Karpas-422 (cell line): ENCODE data around the gene NPC2. TPM values are rescaled to one million over a fixed set of nuclear protein-coding genes. Genes with fewer than 3 reads are reported as not detected.
A peak's percentile ranks its signal among the peaks of the same experiment; 100 is the strongest.
"Not testable (repeated sequence)": the region's sequence is repeated elsewhere in the genome, so short reads cannot be mapped to it uniquely, and the experiment has no call there.

ENCODE experiments used
- DNase-seq: peaks from one replicate; pipeline ENCODE4 v3.0.0-alpha.2; 2015
- H2AFZ ChIP-seq: fragments of 200-600 bp; sonication (generic); 2 replicates; pipeline ENCODE4 v1.6.1; 2014; ENCODE audit warnings: antibody characterized with exemption, low read length, mixed read lengths
- H3K27ac ChIP-seq: fragments of 200-600 bp; sonication (generic); 2 replicates; pipeline ENCODE4 v1.5.1; 2014; ENCODE audit warnings: mild to moderate bottlenecking, low read length, moderate library complexity
- H3K27me3 ChIP-seq: fragments of 200-600 bp; sonication (generic); 2 replicates; pipeline ENCODE4 v1.6.1; 2014; ENCODE audit warnings: low read length, mixed read lengths
- H3K36me3 ChIP-seq: fragments of 200-600 bp; sonication (generic); 2 replicates; pipeline ENCODE4 v1.6.1; 2014; ENCODE audit warnings: low read length, mixed read lengths; ENCODE audit not compliant: insufficient read depth
- H3K4me1 ChIP-seq: fragments of 200-600 bp; sonication (generic); 2 replicates; pipeline ENCODE4 v1.6.1; 2014; ENCODE audit warnings: mild to moderate bottlenecking, low read length, mixed read lengths
- H3K4me2 ChIP-seq: fragments of 200-600 bp; sonication (generic); 2 replicates; pipeline ENCODE4 v1.6.1; 2014; ENCODE audit warnings: low read length, low read depth, mild to moderate bottlenecking; ENCODE audit not compliant: poor library complexity, severe bottlenecking
- H3K4me3 ChIP-seq: fragments of 200-600 bp; sonication (generic); 2 replicates; pipeline ENCODE4 v1.5.1; 2014; ENCODE audit warnings: mild to moderate bottlenecking, antibody characterized with exemption, low read length, mixed read lengths
- H3K79me2 ChIP-seq: fragments of 200-600 bp; sonication (generic); 2 replicates; pipeline ENCODE4 v1.6.1; 2014; ENCODE audit warnings: mild to moderate bottlenecking, low read length, mixed read lengths
- H3K9ac ChIP-seq: fragments of 200-600 bp; sonication (generic); 2 replicates; pipeline ENCODE4 v1.6.0; 2014; ENCODE audit warnings: low read length
- H3K9me2 ChIP-seq: fragments of 200-600 bp; sonication (generic), shearing (Covaris generic); replicated peaks from 2 replicates; pipeline ENCODE4 v1.6.0; 2014; ENCODE audit warnings: mild to moderate bottlenecking, low read length, moderate library complexity; ENCODE audit not compliant: insufficient read depth
- H3K9me3 ChIP-seq: fragments of 300-700, 200-600 bp; sonication (generic); 2 replicates; pipeline ENCODE4 v1.6.1; 2014; ENCODE audit warnings: low read length, mixed read lengths
- H4K20me1 ChIP-seq: fragments of 200-600 bp; sonication (generic); 2 replicates; pipeline ENCODE4 v1.6.1; 2014; ENCODE audit warnings: mild to moderate bottlenecking, antibody characterized with exemption, low read length, low read depth; ENCODE audit not compliant: insufficient read depth
- total RNA-seq: library from RNA; depleted of rRNA; stranded (reverse); fragments of >200 nt; shearing (Covaris generic); gene quantifications from 2 replicates; pipeline ENCODE4 v1.2.3, GENCODE V29; 2014; ENCODE audit warnings: low replicate concordance; rRNA removed

NPC2 gene
- total RNA-seq: 113 and 120 TPM in 2 replicates

- Histone ChIP-seq H3K36me3 (peaks cover 11% of the 10 kb centered on the region; the same call in 1 of the 2 replicates), H3K9me3 (no peaks in the 10 kb centered on the region), H3K4me2 (peak within 1 kb of the TSS; percentile 100), H3K4me3 (peak within 1 kb of the TSS; percentile 91), H3K9me2 (no peaks in the 10 kb centered on the region), H3K27me3 (no peaks in the 10 kb centered on the region), H4K20me1 (peaks cover 4% of the 10 kb centered on the region; the same call in 1 of the 2 replicates), H3K79me2 (peaks cover 8% of the 10 kb centered on the region; the same call in 1 of the 2 replicates), H3K9ac (peak within 1 kb of the TSS; percentile 87), H3K4me1 (peaks cover 32% of the 10 kb centered on the region), H3K27ac (no peak within 1 kb of the TSS), H2AFZ (peak within 1 kb of the TSS; percentile 100)
- DNase-seq: peak; percentile 46
These were observed at the start of gene NPC2 for GRCh38 chr14:74492776-74493342. Gene NPC2 (minus strand): TSS chr14:74493305. CDS start chr14:74493274, 31 bp downstream.

GRCh38 chr14:74542056-74542685 lies 49.1 kb upstream of the NPC2 start:
- H2AFZ ChIP-seq: no peak overlapping the region
- H4K20me1 ChIP-seq: no peaks in the 10 kb centered on the region
- no peaks in the 10 kb centered on the region for H3K9me3 ChIP-seq
- no peak overlapping the region for H3K27ac ChIP-seq
- H3K9ac ChIP-seq: no peak overlapping the region
- no peaks in the 10 kb centered on the region for H3K79me2 ChIP-seq
- no peaks in the 10 kb centered on the region for H3K9me2 ChIP-seq
- no peaks in the 10 kb centered on the region for H3K27me3 ChIP-seq
- H3K4me1 ChIP-seq: no peaks in the 10 kb centered on the region
- H3K36me3 ChIP-seq: no peaks in the 10 kb centered on the region
- H3K4me3 ChIP-seq: no peak overlapping the region
- no peak for DNase-seq
- no peak overlapping the region for H3K4me2 ChIP-seq

GRCh38 chr14:74541225-74541624 lies 48.1 kb upstream of the NPC2 start:
- Histone ChIP-seq H3K4me3 (no peak overlapping the region), H3K9me3 (no peaks in the 10 kb centered on the region), H3K4me1 (no peaks in the 10 kb centered on the region), H3K9me2 (no peaks in the 10 kb centered on the region), H3K27ac (no peak overlapping the region), H3K36me3 (no peaks in the 10 kb centered on the region), H3K9ac (no peak overlapping the region), H3K27me3 (no peaks in the 10 kb centered on the region), H3K4me2 (no peak overlapping the region), H3K79me2 (no peaks in the 10 kb centered on the region), H2AFZ (no peak overlapping the region), H4K20me1 (no peaks in the 10 kb centered on the region)
- no peak for DNase-seq

GRCh38 chr14:74539503-74539902 lies 46.4 kb upstream of the NPC2 start:
- Histone ChIP-seq H4K20me1 (no peaks in the 10 kb centered on the region), H3K9ac (no peak overlapping the region), H3K9me3 (no peaks in the 10 kb centered on the region), H3K9me2 (no peaks in the 10 kb centered on the region), H3K4me1 (no peaks in the 10 kb centered on the region), H3K4me3 (no peak overlapping the region), H3K27me3 (no peaks in the 10 kb centered on the region), H3K27ac (no peak overlapping the region), H3K36me3 (no peaks in the 10 kb centered on the region), H3K4me2 (no peak overlapping the region), H2AFZ (no peak overlapping the region), H3K79me2 (no peaks in the 10 kb centered on the region)
- no peak for DNase-seq

GRCh38 chr14:74538411-74539391 lies 45.6 kb upstream of the NPC2 start:
- no peaks in the 10 kb centered on the region for H3K27me3 ChIP-seq
- no peak for DNase-seq
- H3K27ac ChIP-seq: no peak overlapping the region
- H3K79me2 ChIP-seq: no peaks in the 10 kb centered on the region
- no peaks in the 10 kb centered on the region for H4K20me1 ChIP-seq
- H3K4me3 ChIP-seq: no peak overlapping the region
- no peaks in the 10 kb centered on the region for H3K9me3 ChIP-seq
- no peak overlapping the region for H2AFZ ChIP-seq
- H3K9me2 ChIP-seq: no peaks in the 10 kb centered on the region
- no peaks in the 10 kb centered on the region for H3K36me3 ChIP-seq
- H3K4me1 ChIP-seq: no peaks in the 10 kb centered on the region
- no peak overlapping the region for H3K4me2 ChIP-seq
- no peak overlapping the region for H3K9ac ChIP-seq

GRCh38 chr14:74536336-74536735 lies 43.2 kb upstream of the NPC2 start:
- not testable (repeated sequence) for H3K9me3 ChIP-seq, H3K4me1 ChIP-seq, DNase-seq, H3K27me3 ChIP-seq, H3K9ac ChIP-seq, H3K9me2 ChIP-seq, H3K36me3 ChIP-seq, H2AFZ ChIP-seq, H3K4me3 ChIP-seq, H3K79me2 ChIP-seq, H4K20me1 ChIP-seq, H3K27ac ChIP-seq, H3K4me2 ChIP-seq

- DNase-seq: no peak
- Histone ChIP-seq H3K9me2 (no peaks in the 10 kb centered on the region), H3K9me3 (no peaks in the 10 kb centered on the region), H3K27ac (no peak overlapping the region), H3K79me2 (no peaks in the 10 kb centered on the region), H3K4me2 (no peak overlapping the region), H4K20me1 (no peaks in the 10 kb centered on the region), H2AFZ (no peak overlapping the region), H3K9ac (no peak overlapping the region), H3K36me3 (no peaks in the 10 kb centered on the region), H3K27me3 (no peaks in the 10 kb centered on the region), H3K4me1 (no peaks in the 10 kb centered on the region), H3K4me3 (no peak overlapping the region)
These were observed 42.7 kb upstream of the NPC2 start for GRCh38 chr14:74535756-74536325.

- Histone ChIP-seq H2AFZ (no peak overlapping the region), H4K20me1 (no peaks in the 10 kb centered on the region), H3K36me3 (no peaks in the 10 kb centered on the region), H3K9me3 (no peaks in the 10 kb centered on the region), H3K4me2 (no peak overlapping the region), H3K4me1 (peaks cover 6% of the 10 kb centered on the region), H3K79me2 (no peaks in the 10 kb centered on the region), H3K4me3 (no peak overlapping the region), H3K27ac (no peak overlapping the region), H3K27me3 (no peaks in the 10 kb centered on the region), H3K9ac (no peak overlapping the region), H3K9me2 (no peaks in the 10 kb centered on the region)
- DNase-seq: no peak
These were observed 40.5 kb upstream of the NPC2 start for GRCh38 chr14:74533576-74533975.
